ENCODE results near the gene DPP6. TPM values are rescaled to one million over a fixed set of nuclear protein-coding genes. Genes with fewer than 3 reads are reported as not detected.

The DPP6 gene
- total RNA-seq, 8 experiments from 2014 or later: 0.07 to 21.1 (median 1.7) TPM

- in situ Hi-C loops (cut with MboI; ENCODE audit: low pct_unique_long_range_greater_than_20kb in 2 of 9, low sequenced_read_pairs in 9 of 9, unreplicated experiment in 9 of 9): no loop called here
- 13 to 89% (median 43%) methylated on average over 1 to 3 of the region's 3 CpGs; no CpG with 5 or more reads in 4 of the 10 experiments for WGBS, 10 experiments
- Histone ChIP-seq H3K4me1 (replicated peaks in 1 of 2) (no peaks in the 10 kb centered on the region), H3K4me3 (no peak overlapping the region), H3K27ac (no peak overlapping the region)
- no peak for ATAC-seq (replicated peaks in 6 of 8)
These were observed 189.8 kb downstream of the DPP6 start for GRCh38 chr7:154241988-154242387.

- H3K4me3 ChIP-seq: no peak overlapping the region
- no peak for ATAC-seq (replicated peaks in 6 of 8)
- in situ Hi-C loops (cut with MboI; ENCODE audit: low pct_unique_long_range_greater_than_20kb in 2 of 9, low sequenced_read_pairs in 9 of 9, unreplicated experiment in 9 of 9): no loop called here
- H3K27ac ChIP-seq: no peak overlapping the region
- H3K4me1 ChIP-seq (replicated peaks in 1 of 2): no peaks in the 10 kb centered on the region
These were observed 190.5 kb downstream of the DPP6 start for GRCh38 chr7:154242709-154243108.

- no peak for ATAC-seq (replicated peaks in 6 of 8)
- in situ Hi-C loops (cut with MboI; ENCODE audit: low pct_unique_long_range_greater_than_20kb in 2 of 9, low sequenced_read_pairs in 9 of 9, unreplicated experiment in 9 of 9): no loop called here
- no peak overlapping the region for H3K27ac ChIP-seq
- WGBS, 10 experiments: 51 to 100% (median 73%) methylated on average over 2 to 6 of the region's 6 CpGs; no CpG with 5 or more reads in 2 of the 10 experiments
- no peak overlapping the region for H3K4me3 ChIP-seq
- H3K4me1 ChIP-seq (replicated peaks in 1 of 2): no peaks in the 10 kb centered on the region
These were observed 199.8 kb downstream of the DPP6 start for GRCh38 chr7:154252046-154252445.

- Histone ChIP-seq H3K4me3 (no peak overlapping the region), H3K4me1 (replicated peaks in 1 of 2) (no peaks in the 10 kb centered on the region), H3K27ac (no peak overlapping the region)
- in situ Hi-C loops (cut with MboI; ENCODE audit: low pct_unique_long_range_greater_than_20kb in 2 of 9, low sequenced_read_pairs in 9 of 9, unreplicated experiment in 9 of 9): no loop called here
- WGBS, 10 experiments: 0 to 68% (median 45%) methylated on average over 3 to 6 of the region's 6 CpGs; no CpG with 5 or more reads in 5 of the 10 experiments
- no peak for ATAC-seq (replicated peaks in 6 of 8)
These were observed 201.6 kb downstream of the DPP6 start for GRCh38 chr7:154253810-154254209.

GRCh38 chr7:154255324-154255723 lies 203.1 kb downstream of the DPP6 start:
- no peak overlapping the region for H3K27ac ChIP-seq
- H3K4me3 ChIP-seq: no peak overlapping the region
- in situ Hi-C loops (cut with MboI; ENCODE audit: low pct_unique_long_range_greater_than_20kb in 2 of 9, low sequenced_read_pairs in 9 of 9, unreplicated experiment in 9 of 9): no loop called here
- H3K4me1 ChIP-seq (replicated peaks in 1 of 2): no peaks in the 10 kb centered on the region
- ATAC-seq (replicated peaks in 6 of 8): peak in 3 of 8 experiments; percentile 40 to 61 (median 46)
- 0 to 75% (median 24%) methylated on average over 2 to 6 of the region's 7 CpGs; no CpG with 5 or more reads in 4 of the 10 experiments for WGBS, 10 experiments

GRCh38 chr7:154256150-154256549 lies 204.0 kb downstream of the DPP6 start:
- 16 to 100% (median 59%) methylated on average over 1 to 8 of the region's 8 CpGs for WGBS, 10 experiments
- in situ Hi-C loops (cut with MboI; ENCODE audit: low pct_unique_long_range_greater_than_20kb in 2 of 9, low sequenced_read_pairs in 9 of 9, unreplicated experiment in 9 of 9): no loop called here
- no peak overlapping the region for H3K27ac ChIP-seq
- no peaks in the 10 kb centered on the region for H3K4me1 ChIP-seq (replicated peaks in 1 of 2)
- no peak overlapping the region for H3K4me3 ChIP-seq
- ATAC-seq (replicated peaks in 6 of 8): peak in 3 of 8 experiments; percentile 24 to 83 (median 31)

- in situ Hi-C loops (cut with MboI; ENCODE audit: low pct_unique_long_range_greater_than_20kb in 2 of 9, low sequenced_read_pairs in 9 of 9, unreplicated experiment in 9 of 9): no loop called here
- no peak for ATAC-seq (replicated peaks in 6 of 8)
- H3K4me3 ChIP-seq: no peak overlapping the region
- 0 to 83% (median 15%) methylated on average over 1 to 3 of the region's 3 CpGs; no CpG with 5 or more reads in 2 of the 10 experiments for WGBS, 10 experiments
- no peaks in the 10 kb centered on the region for H3K4me1 ChIP-seq (replicated peaks in 1 of 2)
- H3K27ac ChIP-seq: no peak overlapping the region
These were observed 207.2 kb downstream of the DPP6 start for GRCh38 chr7:154259396-154259795.

GRCh38 chr7:154287356-154287755 lies 235.2 kb downstream of the DPP6 start:
- H3K4me1 ChIP-seq (replicated peaks in 1 of 2): no peaks in the 10 kb centered on the region
- in situ Hi-C loops (cut with MboI; ENCODE audit: low pct_unique_long_range_greater_than_20kb in 2 of 9, low sequenced_read_pairs in 9 of 9, unreplicated experiment in 9 of 9): no loop called here
- no peak overlapping the region for H3K27ac ChIP-seq
- peak in 1 of 8 experiments; percentile 35 for ATAC-seq (replicated peaks in 6 of 8)
- H3K4me3 ChIP-seq: no peak overlapping the region
- 0 to 56% (median 40%) methylated on average over 1 to 7 of the region's 8 CpGs; no CpG with 5 or more reads in 4 of the 10 experiments for WGBS, 10 experiments

- ATAC-seq (replicated peaks in 6 of 8): no peak
- in situ Hi-C loops (cut with MboI; ENCODE audit: low pct_unique_long_range_greater_than_20kb in 2 of 9, low sequenced_read_pairs in 9 of 9, unreplicated experiment in 9 of 9): no loop called here
- Histone ChIP-seq H3K4me3 (no peak overlapping the region), H3K4me1 (replicated peaks in 1 of 2) (no peaks in the 10 kb centered on the region), H3K27ac (no peak overlapping the region)
- 0 to 86% (median 75%) methylated on average over 1 to 5 of the region's 5 CpGs; no CpG with 5 or more reads in 1 of the 10 experiments for WGBS, 10 experiments
These were observed 236.9 kb downstream of the DPP6 start for GRCh38 chr7:154289119-154289518.

- Histone ChIP-seq H3K4me1 (replicated peaks in 1 of 2) (no peaks in the 10 kb centered on the region), H3K27ac (no peak overlapping the region), H3K4me3 (no peak overlapping the region)
- WGBS, 10 experiments: 11 to 89% (median 50%) methylated on average over 1 to 4 of the region's 4 CpGs; no CpG with 5 or more reads in 3 of the 10 experiments
- in situ Hi-C loops (cut with MboI; ENCODE audit: low pct_unique_long_range_greater_than_20kb in 2 of 9, low sequenced_read_pairs in 9 of 9, unreplicated experiment in 9 of 9): no loop called here
- no peak for ATAC-seq (replicated peaks in 6 of 8)
These were observed 244.2 kb downstream of the DPP6 start for GRCh38 chr7:154296443-154296842.

GRCh38 chr7:154299736-154300135 lies 247.5 kb downstream of the DPP6 start:
- ATAC-seq (replicated peaks in 6 of 8): no peak
- in situ Hi-C loops (cut with MboI; ENCODE audit: low pct_unique_long_range_greater_than_20kb in 2 of 9, low sequenced_read_pairs in 9 of 9, unreplicated experiment in 9 of 9): no loop called here
- WGBS, 10 experiments: 0 to 91% (median 29%) methylated on average over 1 to 6 of the region's 8 CpGs; no CpG with 5 or more reads in 1 of the 10 experiments

GRCh38 chr7:154302380-154302779 lies 250.2 kb downstream of the DPP6 start:
- no peak for ATAC-seq (replicated peaks in 6 of 8)
- in situ Hi-C loops (cut with MboI; ENCODE audit: low pct_unique_long_range_greater_than_20kb in 2 of 9, low sequenced_read_pairs in 9 of 9, unreplicated experiment in 9 of 9): no loop called here

More at GRCh38 chr7:154299736-154300135, 247.5 kb downstream of the DPP6 start:
- Histone ChIP-seq H3K27ac (no peak overlapping the region), H3K4me3 (no peak overlapping the region), H3K4me1 (replicated peaks in 1 of 2) (no peaks in the 10 kb centered on the region)

GRCh38 chr7:154304231-154304630 lies 252.0 kb downstream of the DPP6 start:
- ATAC-seq (replicated peaks in 6 of 8): no peak

More at GRCh38 chr7:154302380-154302779, 250.2 kb downstream of the DPP6 start:
- Histone ChIP-seq H3K4me1 (replicated peaks in 1 of 2) (no peaks in the 10 kb centered on the region), H3K27ac (no peak overlapping the region), H3K4me3 (no peak overlapping the region)
- 17 to 91% (median 50%) methylated on average over 1 to 2 of the region's 2 CpGs; no CpG with 5 or more reads in 3 of the 10 experiments for WGBS, 10 experiments

More at GRCh38 chr7:154304231-154304630, 252.0 kb downstream of the DPP6 start:
- WGBS, 10 experiments: 57 to 87% (median 70%) methylated on average over 1 to 4 of the region's 4 CpGs; no CpG with 5 or more reads in 4 of the 10 experiments
- in situ Hi-C loops (cut with MboI; ENCODE audit: low pct_unique_long_range_greater_than_20kb in 2 of 9, low sequenced_read_pairs in 9 of 9, unreplicated experiment in 9 of 9): no loop called here
- H3K4me1 ChIP-seq (replicated peaks in 1 of 2): no peaks in the 10 kb centered on the region
- H3K27ac ChIP-seq: no peak overlapping the region
- H3K4me3 ChIP-seq: no peak overlapping the region

All from motor neuron (in vitro differentiated cells).